Measurements from ENCODE around the gene ERG.

Gene ERG

DNA sequence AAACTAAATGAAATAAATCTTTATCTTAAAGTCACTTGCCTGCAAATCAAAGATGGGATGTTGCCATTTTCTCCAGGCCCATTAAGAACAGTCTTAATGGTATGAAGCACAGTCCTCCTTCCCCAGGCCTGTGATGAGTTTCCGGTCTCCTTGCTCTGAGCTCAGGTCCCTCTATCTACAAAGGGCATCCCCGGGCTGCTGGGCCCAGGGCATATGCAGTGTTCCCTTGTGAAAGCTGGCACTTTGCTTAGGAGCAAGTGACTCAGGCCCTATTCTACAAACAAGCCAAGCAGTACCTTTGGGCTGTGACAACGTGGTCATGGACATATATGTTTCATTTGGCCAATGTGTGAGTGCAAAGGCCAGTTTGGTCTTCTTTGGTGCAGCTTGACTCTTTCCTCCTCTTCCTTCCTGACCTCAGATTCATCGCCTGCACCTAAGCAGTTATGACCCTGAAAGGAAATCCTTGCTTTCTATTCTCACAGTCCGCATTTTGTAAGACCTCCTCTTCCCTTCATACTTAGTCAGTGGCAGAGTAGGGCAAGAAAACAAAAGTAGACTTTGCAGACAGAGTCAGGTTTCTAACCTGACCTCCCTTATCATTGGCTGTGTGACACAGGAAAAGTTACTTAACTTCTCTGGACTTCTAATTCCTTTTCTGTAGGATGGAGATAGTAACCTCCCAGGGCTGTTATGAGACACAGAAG is 109.5 kb downstream of the ERG start:
- no peak for DNase-seq

DNA sequence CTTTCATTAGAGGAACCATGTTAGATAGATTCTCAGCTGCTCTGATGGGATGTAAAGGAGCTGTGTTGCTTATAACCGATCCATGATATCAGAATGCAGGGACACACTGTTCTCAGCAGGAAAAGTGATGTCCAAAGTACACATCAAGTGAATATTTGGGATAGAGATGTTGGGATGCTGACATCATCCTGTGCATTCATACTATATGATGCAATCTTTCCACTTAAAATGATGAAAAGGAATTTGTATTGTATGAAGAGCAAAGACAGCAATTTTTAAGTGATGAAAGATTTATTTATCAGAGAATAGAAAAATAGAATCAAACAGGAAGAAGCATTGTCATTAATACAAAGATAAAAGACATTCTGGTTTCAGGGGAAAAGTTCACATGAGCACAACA is 110.1 kb downstream of the ERG start:
- no peak for DNase-seq

DNA sequence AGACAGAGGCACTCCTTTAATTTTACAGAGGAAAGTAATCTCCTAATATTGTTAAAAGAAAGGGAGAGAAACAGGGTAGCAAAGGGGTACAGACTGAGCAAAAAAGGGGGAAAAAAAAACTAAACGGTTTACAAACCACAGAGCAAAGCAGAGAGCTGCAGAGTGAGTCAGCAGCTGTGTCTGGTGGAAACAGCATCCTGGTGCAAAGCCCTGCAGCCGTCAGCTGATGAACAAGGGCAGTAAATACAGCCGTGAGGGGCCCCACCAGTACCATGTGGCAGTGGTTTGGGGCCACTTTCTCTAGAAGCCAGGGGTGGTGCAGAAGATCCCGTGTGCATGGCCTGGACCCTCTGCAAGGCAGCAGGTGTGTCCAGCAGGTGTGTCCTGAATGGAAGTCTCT is 111.3 kb downstream of the ERG start:
- peak; percentile 34 to 48 (median 44) for DNase-seq

DNA sequence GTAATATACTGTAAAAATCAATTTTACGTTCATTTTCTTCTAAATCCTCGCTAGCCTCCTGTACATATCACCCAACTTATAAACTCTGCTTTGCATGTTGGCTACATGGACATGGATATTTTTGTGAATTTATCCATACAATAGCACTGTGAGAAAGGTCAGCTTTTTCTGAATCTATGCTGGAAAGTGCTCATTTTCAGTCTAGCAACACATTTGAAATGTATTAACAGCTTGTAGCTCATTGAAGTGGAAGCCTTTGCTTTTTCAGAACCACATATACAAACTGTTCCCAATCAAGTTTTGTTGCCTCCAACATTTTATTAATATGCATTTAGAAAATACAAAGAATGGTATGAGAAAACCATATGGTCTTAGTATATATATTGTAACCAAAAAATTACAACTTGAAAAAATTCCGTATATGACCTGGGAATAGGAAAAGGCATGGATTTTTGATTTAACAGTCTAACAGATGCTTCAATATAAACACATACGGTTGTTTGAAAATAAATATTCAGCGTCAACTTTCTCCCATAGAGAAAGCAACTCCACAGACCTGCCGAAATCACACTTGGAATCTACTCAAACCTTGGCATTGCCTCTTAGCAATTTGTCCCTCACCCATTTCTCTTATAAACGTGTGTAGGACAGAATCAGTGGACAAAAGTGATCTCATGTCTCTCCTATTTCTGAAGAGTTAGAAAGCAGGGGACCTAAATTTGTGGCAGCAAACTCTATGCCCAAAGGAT is 112.7 kb downstream of the ERG start:
- DNase-seq: no peak

DNA sequence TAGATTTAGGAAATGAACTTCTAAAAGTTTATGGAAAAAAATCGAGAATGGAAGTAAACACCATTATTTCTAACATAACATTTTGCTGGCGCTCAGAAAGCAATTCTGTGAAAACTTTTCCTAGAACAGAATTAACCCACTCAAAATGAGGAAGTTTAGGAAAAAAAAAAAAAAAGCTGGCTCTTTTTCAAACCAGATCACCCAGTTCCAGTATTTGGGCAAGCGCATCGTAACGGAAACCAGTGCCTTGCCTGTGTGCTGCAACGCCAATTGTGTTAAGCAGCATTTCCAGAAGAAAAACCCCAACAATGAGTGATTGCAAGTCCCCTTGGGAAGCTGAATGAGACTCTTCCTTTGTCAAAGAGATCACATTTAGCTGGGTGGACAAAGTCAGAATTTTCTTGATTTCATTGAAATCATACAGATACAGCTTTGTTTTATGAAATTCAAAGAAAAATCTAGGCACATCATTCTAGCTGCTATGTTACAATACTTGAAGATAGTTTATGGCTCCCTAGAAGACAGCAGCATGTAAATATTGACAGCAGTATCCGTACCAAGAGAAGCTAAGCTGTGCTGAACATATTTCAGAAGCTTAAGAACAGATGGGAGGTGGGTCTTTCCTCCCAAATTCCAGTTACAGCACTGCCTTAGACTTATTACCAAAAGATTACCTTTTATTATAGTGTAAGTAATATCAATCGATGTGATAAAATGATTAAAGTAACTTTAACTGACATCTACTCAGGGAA is 113.4 kb downstream of the ERG start:
- peak; percentile 71 to 87 (median 80) for DNase-seq

DNA sequence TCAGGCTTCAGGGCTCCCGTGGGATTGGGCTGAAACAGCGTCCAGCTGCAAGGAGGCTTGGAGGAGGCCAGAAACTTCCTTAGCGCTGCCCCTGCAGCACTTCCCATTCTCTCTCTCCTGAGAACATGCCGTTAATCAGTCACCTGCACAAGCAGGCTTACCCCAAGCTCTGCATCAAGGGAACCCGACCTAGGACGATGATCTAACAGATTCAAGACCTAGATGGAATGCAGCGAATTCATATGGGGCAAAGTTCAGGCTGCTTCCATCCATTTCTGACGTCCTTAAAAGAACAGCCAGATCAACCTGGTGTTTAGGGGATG is 114.1 kb downstream of the ERG start:
- DNase-seq: peak in 3 of 4 experiments; percentile 7 to 31 (median 18)

DNA sequence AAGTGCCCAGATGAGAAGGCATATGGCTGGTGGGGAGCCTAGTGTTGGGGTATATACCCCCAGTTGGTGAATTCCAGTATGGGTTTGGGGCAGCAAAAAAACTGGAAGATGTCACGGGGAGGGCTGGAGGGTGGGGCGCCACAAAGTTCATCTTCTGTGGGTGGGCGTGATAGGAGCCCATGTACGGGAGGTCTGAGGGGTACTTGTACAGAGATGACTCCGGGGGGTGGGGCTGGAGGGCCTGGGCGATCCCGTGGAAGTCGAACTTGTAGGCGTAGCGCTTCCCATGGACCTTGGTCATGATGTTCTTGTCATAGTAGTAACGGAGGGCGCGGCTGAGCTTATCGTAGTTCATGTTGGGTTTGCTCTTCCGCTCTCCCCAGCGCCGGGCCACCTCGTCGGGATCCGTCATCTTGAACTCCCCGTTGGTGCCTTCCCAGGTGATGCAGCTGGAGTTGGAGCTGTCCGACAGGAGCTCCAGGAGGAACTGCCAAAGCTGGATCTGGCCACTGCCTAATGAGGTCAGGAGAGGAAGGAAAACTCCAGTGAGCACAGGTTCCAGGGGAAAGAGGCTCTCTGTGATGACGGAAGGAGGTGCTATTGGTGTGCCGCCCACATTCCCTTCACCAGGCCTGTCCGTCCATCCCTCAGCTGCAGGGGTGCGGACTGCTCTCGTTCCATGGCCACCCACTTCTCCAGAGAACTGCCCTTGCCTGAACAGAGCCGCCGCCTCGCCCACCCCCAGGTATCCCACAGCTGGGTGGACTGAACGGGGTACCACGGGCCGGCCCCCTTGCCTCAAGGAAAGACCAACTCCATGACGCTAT is 114.7 kb downstream of the ERG start:
- no peak for DNase-seq

DNA sequence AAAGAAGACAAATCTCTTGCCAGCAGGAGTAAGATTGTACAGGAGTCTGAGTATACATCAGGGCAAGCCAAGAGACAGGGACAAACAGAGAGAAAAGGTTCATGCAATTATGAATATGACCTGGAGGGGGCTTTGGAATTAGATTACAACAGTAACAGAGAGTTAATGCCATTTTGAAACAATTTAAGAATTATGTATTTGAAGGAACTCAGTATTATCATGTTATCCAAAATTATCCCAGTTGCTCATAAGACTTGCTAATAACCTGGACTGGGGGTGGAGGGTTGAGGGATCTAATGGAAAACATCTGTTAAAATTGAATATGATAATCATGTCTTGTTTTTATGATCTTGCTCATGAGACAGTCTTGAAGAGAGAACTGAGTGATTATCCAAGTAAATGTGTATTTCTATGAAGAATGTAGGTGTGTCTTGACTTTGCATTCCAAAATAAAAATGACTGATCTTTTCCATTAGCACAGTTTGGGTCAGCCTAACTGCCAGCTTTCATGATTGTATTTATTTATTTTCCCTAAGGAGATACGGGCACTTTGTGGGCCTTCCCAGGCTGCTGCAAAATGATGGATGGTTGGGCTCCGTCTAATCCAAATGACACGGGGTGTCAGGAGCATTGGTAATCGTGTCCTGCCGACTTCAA is 117.7 kb downstream of the ERG start:
- peak in 2 of 4 experiments; percentile 28 to 43 for DNase-seq

DNA sequence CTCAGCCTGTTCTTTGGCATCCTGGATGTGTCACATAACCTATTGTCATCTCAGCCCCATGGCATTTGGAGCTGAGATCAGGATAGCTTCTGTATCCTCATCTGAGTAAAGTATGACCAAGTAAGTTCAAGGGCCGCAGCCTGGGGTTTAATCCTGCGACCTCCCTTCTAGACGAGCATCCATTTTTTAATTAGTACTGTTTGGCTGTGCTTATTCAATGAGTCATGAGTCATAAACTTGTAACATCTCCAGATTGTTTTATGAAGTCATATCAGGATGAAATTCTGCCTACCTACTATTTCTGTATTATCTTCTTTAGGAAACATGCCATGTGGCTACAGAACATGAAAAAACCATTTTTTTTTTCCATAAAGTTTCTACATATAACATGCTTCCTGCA is 119.1 kb downstream of the ERG start:
- DNase-seq: no peak

DNA sequence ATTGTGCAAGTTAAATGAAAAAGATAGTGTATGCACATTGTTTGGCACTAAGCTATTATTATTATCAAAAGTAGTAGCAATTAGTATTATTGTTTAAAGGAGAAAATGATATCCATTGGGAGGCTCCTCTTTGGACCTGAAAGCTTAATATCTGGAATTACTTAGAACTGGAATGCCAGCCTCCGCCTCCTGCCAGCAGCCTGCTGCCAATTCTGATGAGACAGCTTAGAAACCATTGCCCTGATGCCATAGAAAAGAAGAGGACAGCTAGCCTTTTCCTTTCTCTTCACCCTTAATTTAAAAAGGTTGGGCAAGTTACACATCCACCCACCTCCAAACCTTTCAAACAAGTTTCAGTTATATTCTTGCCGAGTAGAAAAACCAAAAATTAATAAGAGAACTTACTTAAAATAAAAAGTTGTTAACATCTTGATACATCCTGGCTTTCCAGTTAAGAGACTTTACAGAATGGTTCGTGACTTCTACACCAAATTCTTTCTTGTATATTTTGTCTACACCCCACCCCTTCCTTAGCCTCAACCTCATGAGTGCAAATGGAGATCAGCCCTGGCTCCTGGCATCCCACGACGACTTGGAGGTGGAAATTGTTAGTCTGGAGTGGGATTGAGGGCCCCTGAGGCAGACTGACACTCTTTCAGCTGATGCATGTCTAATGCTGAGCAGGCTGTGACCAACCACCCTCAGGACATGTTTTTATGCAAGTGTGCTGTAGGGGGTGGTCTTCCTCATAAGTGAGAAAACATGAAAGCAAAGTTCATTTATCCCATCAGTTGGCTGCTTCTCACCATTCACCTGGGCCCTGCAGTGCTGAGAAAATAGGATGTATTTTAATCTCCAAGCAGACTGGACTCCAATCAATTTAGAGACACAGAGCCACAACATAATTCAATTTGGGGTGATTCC is 120.8 kb downstream of the ERG start:
- no peak for DNase-seq

DNA sequence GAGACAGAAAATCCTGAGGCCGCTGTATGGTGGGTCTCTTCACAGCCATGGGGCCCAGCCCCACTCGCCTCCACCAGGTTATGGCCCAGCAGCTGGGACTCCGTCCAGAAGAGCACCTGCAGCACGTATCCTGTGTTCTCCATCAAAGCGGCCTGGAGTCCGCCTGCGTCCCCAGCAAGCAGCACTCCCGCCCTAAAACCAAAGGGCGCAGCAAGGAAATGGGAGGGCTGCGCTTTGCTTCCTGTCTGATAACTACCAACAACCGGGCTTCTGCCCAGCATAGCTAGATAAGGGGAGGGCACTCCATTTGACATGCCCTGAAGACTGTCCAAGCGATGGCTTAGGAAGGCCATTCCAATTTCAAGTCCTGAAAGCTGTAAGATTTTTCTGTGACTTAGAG is 121.6 kb downstream of the ERG start:
- DNase-seq: no peak

DNA sequence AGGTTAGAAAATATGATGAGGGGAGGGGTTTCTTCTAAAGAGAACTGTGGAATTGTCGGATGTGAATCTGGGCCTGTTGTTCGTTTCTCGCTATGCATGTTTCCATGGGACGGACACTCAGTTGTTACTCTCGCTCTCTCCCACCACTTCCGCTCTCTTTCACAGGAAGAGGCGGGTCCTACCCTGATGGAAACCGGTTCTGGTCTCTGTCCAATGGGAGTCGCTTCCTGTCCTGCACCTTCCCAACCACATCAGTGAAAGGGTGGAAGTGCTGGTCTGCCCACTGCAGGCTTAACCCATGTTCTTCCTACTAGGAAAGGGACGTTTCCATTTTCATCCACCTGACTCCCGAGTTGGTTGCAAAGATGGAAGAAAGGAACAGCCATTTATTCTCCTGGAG is 122.0 kb downstream of the ERG start:
- DNase-seq: peak in 3 of 4 experiments; percentile 47 to 57 (median 52)

DNA sequence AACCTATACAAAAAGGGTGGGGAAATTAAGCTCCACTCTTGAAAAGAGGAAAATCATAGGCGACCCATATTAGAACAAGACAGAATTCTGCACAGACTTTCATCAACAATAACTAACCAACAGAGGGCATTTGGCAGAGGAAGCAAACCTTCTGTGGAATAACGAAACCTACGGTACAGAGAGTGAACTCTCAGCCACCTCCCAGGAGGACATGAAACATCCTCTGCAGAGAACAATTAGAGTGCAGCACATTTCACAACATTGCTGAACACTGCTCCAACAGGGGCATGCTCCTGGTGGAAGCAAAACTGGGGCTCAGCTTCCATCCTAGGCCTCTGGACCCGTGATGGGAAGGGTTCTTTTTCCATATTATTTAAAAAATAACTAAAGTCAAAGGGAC is 130.6 kb downstream of the ERG start:
- no peak for DNase-seq

DNA sequence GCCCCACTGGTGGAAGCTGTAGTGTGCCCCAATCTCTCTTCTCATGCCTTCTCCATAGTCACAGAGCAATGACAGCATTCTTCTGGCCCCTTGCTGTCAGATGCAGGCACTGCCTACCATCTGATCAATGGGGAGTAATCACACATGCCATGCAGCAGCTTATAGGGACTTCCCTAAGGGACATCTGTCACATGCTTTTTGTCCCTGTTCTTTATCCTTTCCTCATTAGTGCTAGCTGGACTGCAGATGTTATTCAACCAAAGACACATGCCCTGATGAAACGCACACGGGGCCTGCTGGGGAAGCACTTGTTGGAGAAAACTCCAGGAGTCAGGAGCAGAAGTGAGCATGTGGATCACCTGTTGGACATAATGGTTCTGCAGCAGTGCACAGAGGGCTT is 132.8 kb downstream of the ERG start:
- DNase-seq: no peak

DNA sequence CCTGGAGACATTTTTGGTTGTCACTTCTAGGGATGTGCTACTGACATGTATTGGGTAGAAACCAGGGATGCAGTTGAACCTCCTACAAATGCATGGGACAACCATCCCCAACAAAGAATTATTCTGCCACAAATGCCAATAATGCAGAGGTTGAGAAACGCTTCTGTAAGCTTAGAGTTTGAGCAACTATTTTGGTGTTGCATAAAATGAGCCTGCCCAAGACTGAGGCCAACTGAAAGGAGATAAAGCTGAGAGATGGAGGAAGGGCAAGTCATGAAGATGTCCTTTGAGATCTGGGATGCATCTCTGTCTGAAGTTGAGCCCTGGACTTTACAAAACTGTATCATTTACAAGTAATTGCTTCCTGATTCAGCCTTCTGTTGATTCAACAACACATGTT is 134.6 kb downstream of the ERG start:
- DNase-seq: no peak

DNA sequence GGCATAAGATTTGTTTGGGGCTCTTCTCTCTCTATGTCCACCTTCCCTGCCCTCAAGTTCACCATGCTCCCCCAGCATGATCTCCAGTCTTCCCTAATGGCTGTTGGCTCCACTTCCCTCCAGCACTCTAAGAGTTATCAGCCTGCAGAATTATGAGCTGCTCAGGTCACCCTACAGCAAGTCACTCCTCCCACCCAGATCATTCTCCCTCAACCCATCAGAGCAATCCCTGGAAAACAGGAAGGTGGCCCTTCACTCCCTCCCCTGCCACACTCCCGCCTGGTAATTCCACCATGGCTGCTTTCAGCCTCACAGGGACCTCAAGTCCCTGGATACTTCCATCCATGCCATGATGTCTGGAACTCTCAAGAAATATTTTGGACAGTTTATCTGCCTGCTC is 137.0 kb downstream of the ERG start:
- no peak for DNase-seq

DNA sequence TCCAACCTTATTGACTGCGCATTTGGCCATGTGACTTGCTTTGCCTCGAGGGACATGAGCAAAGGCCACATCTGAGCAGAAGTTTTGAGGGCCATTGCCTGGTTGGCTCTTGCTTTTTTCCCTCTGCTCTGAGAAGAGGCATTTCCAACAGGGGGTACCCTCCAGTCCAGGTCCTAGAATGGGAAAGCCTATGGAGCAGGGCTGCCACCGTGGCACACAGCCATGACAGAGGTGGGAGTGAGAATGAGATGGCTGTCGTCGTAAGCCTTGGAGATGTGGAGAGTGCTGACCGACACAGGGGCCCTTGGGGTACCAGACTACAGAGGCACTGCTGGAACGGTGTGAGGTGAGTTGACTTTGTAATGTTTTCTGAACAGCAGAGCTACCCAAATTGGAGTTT is 138.4 kb downstream of the ERG start:
- DNase-seq: no peak

DNA sequence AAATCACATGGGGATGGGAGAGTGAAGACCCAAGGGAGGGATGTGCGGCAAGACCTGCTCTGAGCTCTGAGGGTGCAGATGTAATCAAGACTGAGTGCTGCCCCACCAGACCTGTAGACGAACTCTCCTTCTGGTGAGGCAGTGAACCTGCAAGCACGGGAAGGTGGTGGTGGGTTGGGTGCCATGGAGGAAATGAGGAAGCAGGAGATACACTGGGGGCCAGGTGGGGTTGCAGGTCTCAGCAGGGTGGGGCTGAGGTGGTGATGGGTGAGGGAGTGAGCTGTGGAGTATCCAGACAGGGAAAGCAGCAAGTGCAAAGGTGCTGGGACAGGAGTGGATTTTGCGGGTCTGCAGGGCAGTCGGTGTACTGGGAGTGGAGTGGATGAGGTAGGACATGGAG is 139.2 kb downstream of the ERG start:
- DNase-seq: no peak

DNA sequence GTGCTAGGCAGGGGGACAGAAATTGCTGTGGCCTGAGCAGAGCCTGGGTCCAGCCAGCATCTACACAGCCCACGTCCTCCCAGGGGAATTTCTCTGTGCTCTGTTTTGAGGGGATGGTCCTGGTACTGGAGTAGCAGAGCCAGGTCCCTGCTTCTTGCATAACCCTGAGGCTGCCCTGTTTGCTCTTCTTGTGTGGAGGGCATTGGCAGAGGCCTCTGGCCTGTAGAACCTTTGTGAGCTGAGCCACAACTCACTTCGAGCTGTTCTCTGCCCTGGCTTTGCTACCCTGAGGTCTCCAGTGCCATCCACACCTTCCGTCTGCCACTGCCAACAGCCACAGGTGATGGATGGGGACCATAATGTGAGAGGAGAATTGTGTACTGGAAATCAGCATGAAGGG is 139.6 kb downstream of the ERG start:
- DNase-seq: no peak

DNA sequence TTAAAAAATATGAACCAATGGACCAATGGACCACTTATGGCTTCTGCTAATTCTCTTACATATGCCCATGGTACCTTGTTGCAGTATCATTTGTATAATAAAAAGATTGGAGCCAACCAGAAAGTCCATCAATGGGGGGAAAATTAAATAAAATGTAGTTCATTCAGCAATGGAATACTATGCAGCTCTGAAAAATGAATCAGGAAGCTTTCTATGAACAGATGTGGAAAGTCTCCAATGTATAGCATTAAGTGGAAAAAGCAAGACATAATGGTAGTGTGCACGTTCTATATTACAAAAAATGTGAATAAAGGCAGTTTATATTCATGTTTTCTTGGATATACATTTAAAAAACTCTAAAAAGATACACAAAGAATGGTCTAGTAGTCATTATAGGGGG is 140.2 kb downstream of the ERG start:
- DNase-seq: no peak

Data from suppressor macrophage (primary cell).